ENCODE measurements around the gene PRKCZ.
A peak's percentile ranks its signal among the peaks of the same experiment; 100 is the strongest.

Gene PRKCZ

DNA sequence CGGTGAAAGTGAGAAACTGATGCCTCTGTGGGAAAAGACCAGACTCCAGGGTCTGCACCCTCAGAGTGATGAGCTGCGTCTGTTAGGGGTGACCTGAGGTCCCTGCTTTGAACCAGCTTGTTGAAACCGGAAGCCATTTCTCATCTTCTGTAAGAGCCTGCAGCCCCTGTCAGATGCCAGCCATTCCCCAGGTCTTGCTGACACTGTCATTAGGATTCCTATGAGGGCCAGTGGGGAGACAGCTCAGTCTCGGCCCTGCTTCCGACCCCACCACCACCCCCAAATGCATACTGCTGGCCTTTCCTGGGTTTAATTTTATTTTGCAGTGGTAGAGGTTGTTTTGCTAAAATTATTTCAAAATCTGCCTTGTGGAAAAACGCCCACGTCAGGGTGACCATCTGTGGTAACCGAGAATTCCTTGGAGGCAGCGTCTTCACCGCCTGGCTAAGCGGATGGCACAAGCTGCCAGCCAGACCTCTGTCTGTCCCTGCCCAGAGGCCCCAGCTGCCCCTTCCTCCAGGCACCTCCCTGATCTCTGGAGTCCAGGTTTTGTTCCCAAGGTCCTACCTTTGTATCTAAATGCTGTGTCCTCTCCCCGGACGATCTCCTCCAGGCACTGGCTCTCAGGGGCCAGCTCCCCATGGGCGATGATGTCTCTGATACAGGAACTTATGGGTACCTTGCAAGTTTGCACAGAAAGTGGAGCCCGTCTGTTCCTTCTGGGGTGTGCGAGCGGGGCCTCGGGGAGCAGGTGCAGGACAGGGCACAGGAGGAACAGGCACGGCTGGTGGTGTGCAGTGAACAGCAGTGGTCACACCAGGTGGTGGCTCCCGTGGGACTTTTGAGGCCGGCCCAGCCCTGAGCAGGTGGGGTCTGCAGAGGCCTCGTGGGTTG is 49.9 kb downstream of the PRKCZ start:
- DNase-seq: no peak

DNA sequence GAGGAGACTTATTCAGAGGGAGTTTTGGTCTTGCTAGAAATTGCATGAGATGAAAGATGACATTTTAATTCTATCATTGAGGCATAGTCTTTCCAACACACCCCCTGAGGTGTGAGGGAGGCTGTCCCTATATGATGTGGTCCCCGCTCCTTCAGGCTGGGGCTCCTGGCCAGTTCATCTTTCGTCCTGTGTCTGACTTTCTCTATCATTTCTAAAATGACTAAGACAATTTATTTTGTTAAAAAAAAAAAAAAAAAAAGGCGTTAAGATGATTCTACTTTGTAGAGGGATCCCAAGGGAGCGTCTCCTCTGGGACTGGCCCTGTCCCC is 50.5 kb downstream of the PRKCZ start:
- DNase-seq: no peak

DNA sequence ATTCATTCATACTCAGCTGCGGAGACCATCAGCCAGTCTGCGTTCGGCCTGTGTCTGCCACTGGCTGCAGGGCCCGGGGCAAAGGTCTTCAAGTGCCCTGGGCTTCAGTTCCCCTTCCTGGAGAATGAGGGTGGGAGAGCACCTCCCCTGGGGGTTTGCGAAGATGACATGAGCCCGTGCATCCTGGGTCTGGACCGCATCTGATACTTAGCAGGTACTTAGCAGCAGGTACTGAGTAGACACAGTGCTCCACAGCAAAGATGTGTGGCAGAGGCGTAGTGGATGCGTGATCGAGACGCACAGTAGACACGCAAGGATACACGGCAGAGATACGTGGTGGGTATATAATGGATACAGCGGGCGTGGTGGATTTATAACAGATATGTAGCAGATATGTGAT is 51.3 kb downstream of the PRKCZ start:
- no peak for DNase-seq

DNA sequence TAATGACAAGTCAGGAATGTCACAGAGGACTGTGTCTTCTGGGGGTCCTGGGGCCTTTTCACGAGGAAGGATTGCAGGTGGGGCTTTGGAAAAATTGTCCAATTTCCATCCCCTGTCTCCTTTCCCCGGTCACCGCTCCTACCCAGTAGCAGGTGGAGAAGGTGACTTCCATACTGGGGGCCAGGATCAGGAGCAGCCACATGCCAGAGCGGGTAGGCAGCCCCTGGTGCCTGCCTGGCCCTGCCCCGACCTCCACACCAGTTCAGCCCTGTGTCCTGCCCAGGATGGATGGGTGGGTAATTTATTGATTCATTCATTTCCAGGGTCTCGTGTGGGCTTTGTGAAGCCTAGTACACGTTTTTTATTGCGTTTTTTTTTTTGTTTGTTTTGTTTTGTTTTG is 51.7 kb downstream of the PRKCZ start:
- no peak for DNase-seq

DNA sequence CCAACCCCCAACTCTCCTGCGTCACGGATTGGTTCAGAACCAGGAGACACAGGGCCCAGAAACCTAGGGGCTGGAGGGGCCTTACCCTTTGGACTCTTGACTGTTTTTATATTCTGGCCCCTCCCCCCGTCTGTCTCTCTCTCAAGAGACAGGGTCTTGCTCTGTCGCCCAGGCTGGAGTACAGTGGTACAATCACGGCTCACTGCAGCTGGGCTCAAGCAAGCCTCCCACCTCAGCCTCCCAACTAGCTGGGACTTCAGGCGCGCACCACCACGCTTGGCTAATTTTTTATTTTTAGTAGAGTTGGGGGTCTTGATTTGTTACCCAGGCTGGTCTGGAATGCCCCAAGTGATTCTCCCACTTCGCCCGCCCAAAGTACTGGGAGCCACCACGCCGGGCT is 52.5 kb downstream of the PRKCZ start:
- DNase-seq: no peak

DNA sequence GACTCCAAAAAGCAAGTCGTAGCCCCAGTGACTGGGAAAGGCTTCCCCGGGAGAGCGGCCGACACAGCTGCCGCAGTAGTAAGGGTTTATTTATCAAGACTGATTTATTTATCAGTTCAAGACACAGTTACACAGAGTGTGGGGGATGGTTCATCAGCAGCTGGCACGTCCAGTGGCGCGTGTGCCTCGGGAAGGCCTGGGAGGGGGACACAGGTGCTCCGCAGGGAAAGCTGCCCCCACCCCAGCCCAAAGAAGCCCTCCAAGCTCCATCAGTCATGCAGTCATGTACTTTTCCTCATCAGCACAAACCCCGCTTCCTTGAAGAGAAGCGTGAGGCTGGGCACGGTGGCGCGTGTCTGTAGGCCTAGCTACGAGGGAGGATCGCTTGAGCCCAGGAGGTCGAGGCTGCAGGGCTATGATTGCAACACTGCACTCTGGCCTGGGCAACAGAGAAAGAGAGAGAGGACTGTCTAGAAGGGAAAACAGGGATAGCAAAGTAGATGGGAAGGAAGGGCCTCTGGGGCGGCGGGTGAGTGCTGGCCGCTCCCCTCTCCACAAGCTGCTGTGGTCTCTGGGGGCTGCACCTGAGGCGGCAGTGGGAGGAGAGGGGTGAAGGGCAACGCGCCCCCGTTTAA is 53.2 kb downstream of the PRKCZ start:
- DNase-seq: no peak

DNA sequence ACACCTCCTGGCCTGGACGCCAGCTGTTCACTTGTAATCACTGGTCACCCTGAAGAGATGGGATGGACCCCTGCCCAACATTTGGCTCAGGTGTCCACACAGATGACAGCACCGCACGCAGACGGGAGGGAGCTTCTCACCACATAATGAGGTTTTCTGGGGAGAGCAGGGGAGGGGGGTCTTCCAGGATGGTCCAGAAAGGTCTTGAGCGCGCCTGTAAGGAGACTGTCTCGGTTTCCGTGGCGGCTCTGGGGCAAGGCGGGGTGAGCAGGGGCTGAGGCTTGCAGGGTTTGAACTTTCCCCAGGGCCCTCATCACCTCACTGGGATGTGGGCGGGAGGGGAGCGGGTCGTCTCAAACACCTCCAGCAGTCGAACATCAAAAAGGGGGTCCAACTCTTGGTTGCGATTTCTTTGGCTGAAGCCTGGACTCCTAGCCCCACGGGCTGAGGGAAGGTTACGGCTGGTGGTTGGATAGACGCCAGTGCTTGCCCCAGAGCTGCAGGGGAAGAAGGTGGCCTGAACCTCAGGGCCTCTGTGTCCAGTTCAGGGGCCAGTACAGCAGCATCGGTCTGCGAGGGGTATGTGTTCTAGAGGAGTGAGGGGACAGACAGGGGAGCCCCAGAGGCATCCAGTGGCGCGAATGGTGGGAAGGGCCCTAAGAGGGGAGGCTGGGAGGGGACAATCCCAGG is 53.8 kb downstream of the PRKCZ start:
- DNase-seq: no peak

DNA sequence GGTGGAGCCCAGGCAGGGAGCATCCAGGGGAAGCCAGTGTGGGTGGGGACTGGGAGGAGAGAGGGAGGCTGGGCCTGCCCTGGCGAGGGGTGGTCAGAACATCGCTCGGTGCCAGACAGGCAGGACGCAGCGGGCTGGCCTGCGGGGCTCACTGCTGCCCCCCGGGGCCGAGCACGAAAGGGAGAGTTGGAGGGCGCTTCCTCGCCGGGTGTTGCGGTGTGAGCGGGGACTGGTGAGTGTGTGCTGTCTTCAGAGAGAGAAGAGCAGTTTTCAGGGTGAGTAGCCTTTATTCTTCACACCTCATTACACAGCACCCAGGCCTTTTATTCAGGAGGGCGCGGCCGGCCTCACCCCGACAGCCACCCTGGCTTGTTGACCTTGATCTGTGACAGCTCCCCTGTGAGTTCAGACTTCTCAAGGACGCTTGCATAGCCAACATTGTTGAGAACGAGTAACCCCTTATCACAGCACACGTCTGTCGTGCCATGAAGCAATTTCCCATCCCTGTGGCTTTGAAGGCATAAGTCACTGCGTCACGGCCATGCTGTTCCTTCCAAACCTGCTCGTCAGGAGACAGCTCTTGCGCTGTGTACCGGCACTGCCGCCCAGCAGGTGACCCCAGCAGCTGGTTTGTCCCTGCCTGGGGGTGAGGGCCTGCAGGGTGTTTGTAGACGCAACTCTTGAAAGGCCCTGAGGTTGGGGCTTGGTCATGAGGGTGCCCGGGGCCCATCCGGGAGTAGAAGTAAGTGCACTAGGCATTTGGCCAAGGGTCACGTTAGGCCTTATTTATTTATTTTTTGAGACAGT is 54.6 kb downstream of the PRKCZ start:
- no peak for DNase-seq

DNA sequence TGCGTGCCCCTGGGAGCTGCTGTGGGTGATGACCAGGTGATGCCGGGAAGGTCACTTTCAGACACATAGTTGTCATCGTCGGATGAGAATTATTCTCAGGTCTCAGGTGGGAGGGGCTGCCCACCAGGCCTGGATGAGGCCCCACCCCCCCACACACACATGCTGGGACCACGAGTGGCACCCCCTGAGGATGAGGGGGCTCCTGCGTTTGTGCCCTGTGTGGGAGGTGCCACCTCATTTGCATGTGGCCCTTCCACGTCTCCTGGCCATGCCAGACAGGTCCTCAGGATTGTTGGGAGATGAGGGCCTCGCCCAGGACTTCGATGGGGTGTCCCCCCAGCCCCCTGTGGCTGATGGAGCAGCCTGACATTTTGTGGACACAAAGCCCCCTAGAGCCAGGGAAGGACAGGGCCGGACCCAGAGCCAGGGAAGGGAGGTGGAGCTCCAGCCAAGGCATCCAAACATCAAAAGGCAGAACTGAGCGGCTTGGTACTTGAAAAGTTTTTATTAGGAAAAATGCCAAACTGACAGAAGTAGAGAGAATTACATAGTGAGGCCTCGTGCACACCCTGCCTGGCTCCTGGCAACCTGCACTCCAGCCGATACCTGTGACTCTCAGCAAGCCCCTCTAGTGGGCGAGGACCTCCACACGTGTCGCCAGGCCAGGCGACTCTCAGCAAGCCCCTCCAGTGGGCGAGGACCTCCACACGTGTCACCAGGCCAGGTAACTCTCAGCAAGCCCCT is 55.7 kb downstream of the PRKCZ start:
- DNase-seq: no peak

DNA sequence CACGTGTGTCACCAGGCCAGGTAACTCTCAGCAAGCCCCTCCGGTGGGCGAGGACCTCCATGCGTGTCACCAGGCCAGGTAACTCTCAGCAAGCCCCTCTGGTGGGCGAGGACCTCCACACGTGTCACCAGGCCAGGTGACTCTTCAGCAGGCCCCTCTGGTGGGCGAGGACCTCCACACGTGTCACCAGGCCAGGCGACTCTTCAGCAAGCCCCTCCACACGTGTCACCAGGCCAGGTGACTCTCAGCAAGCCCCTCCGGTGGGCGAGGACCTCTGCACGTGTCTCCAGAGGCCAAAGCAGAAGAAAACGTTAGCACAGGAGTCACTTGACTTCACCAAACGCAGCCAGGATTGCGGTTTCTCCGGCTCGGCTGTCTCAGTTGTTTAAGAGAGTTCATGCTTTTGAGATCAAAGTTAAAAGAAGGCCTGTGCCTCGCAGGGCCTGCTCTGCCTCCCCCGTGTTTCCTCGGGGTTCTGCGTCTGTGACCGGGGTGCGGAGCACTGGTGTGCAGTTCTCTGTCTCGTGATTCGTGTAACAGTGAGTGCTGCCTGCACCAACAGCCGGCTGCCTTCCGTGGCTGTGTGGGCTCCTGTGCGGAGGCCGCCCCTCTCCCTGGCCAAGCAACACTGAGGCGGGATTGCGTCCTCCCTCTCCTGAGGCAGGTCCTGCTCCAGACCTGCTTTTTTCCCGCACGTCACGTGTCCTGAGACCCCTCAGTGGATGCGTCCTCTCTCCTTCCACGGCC is 56.6 kb downstream of the PRKCZ start:
- no peak for DNase-seq

DNA sequence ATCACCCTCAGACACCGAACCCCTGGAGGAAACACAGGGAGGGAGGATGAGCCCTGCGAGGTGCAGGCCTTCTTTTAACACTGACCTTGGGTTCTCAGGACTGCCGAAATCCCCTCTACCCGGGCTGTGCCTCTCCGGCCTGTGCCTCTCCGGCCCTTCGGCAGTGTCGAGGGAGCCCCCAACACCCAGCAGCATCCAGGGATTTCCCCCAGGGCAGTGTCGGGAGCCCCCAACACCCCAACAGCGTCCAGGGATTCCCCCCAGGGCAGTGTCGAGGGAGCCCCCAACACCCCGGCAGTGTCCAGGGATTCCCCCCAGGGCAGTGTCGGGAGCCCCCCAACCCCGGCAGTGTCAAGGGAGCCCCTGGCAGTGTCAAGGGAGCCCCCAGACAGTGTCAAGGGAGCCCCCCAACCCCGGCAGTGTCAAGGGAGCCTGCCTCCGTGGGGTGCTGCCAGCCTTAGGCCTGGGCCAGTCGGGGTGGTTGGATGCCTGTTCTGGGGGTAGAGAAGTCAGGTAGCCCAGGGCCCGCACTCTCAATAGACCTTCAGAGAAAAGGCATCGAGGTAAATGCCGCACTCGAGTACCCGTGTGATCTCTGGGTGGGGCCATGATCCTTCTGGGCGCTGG is 57.5 kb downstream of the PRKCZ start:
- no peak for DNase-seq

DNA sequence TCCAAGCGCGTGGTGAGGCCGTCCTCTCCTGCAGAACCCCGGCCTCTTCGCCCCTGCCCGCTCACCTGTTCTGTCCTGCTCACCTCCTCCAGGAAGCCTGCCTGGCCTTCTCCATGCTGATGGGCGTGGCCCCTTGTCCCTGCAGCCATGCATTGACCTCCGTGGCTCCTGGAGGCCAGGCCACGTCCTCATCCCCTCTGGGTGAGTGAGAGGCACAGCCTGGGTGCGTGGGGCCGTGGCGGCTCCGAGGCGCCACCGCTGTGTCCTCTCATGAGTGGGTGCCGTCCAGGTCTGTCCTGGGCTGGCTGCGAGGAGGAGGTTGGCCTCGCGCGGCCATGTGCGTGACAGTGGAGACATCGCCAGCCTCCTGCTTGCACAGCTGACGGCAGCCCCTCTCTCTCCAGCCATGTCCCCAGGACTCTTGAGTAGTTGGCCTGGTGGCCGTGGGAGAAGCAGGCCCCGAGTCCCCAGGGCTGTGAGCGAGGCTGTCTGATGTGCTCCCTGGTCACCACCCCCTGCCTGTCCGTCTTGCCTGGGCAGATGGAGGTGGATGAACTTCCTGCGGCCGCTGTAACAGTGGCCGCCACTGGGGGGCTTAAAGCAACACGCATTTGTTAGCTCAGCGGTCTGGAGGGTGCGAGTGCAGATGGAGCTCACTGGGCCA is 58.1 kb downstream of the PRKCZ start:
- peak in 4 of 56 donors; percentile 17 to 44 (median 36) for DNase-seq

DNA sequence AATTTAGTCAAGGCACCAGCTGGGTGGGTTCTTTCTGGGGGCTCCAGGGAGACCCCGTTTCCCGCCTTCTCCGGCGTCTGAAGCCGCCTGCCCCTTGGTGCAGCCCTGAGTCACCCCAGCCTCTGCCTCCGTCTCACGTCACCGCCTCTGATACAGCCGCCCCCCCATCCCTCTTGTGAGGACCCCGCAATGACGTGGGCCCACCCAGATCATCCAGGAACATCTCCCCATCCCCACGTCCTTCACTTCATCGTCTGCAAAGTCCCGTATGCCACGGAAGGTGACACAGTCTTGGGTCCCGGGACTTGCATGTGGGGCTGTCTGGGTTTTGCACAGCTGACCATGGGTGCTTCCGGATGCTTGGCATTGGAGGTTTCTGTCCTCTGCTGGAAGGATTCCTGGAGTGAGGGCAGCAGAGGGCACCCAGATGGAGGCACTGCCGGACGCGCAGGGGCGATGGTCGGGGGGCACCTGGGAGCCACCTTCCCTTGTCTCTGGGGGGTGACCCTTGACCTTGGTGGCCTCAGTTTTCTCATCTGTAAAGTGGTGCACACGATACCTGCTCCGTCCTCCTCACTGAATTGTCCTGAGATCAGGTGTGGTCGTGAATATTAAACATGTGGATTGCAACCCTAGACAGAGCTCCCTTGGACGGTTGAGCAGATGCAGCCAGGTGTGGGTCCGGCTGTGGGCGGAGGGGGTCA is 58.8 kb downstream of the PRKCZ start:
- DNase-seq: no peak

DNA sequence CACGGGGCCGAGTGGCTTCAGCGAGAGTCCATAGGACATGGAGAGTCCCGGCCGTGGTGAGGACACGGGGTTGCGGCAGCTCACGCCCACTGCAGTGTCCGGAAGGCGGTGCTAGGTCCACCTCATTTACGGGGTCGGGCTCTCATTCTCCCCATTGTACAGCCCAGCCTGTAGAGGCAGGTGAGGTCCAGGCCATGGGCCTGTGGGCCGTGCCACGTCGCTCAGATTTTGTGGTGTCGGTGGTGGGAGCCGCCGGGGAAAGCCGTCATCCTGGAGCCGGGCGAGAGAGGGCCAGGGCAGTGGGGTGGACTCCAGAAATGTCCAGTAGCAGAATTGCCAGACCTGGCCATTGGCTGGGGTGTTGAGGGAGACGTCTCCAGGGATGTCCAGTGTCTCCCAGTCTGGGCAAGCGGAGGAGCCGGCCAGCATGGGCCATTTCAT is 59.4 kb downstream of the PRKCZ start:
- no peak for DNase-seq

DNA sequence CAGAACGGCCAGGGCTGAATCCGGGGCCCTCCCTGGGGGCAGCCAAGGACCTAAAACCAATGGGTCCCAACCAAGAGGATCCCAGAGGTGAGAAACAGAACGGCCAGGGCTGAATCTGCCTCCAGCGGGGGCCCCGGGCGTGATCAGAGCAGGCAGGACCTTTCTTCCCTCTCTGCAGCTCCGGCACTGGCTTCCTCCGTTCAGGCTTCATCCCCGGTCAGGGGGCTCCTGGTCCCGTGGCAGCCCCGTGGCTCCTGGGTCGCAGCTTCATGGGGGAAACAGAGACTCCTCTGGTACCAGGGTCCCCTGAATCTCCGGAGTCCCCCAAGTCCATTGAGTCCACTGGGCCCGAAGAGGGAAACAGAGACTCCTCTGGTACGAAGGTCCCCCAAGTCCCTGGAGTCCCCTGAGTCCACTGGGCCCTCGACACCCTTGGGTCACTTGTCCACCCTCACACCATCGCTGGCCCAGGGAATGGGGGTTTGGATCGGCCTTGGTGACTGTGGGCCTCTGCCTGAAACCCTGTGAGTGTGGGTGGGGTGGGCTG is 60.1 kb downstream of the PRKCZ start:
- no peak for DNase-seq

DNA sequence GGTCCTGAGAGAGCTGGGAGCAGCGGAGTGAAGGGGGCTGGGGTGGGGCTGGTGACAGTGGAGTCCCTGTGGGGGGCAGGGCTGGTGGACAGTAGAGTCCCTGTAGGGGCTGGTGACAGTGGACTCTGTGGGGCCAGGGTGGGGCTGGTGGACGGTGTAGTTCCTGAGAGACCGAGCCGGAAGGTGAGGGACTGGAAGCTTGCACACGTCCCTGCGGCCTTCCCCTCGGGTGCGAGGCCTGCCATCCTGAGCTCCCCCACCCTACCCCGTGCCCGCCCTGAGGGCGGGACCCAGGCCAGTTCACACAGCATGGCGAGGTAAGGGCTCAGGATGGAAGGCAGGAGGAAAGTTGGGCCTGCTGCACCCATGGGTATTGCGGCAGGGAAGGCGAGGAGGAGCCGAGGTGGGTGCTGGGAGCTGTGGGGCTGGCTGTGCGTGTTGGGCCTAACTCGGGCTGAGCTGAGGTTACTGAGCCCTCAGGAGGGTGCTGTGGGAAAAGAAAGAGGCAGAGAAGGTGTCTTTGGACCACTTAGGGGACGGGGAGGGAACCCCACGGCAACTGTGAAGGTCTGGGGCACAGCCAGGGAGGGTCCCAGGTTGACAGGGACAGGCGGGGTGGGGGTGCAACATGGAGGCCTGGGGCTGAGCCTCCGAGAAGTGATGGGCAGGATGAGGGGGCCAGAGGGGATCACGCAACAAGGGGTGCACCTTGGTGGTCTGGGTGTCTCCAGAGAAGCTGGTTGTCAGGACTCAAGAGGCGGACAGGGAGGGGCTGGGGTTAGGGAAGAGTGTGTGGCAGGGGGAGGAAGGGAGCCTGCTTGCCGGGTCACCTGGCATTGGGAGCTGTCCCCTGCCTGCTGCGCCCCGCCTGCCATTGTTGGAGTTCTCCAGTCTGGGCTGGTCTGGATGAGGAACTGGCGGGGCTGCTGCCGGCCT is 60.8 kb downstream of the PRKCZ start:
- DNase-seq: no peak

DNA sequence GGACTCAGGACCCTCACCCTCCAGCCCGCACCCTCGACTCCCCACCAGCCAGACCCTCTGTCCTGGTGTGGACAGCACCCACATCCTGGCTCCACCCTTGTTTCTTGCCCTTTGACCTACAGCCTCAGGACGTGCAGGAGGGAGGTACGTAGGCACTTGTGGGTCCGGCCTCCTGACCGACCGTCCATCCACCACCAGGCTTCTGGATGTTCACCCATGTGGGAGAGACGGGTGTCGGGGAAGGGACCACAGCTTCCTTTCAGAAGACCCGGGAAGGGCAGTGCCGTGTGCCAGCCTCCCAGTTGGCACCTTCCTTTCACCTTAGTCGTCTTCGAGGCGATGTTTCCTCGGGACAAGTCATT is 61.4 kb downstream of the PRKCZ start:
- no peak for DNase-seq
